ENCODE data around the gene SCN8A. TPM values are rescaled to one million over a fixed set of nuclear protein-coding genes. Genes with fewer than 3 reads are reported as not detected.

The SCN8A gene
- total and polyA plus RNA-seq, 7 donors: under 0.01 to 2.1 (median 0.71) TPM

GRCh38 chr12:51836827-51837173, 245.8 kb downstream of the SCN8A start:
- intact Hi-C loops (cut with DNase I): no loop called here
- no peak for TF ChIP-seq CTCF (IDR thresholded peaks at IDR 0.05)
- Histone ChIP-seq H3K27ac (no peak overlapping the region), H3K4me1 (no peaks in the 10 kb centered on the region), H3K36me3 (no peaks in the 10 kb centered on the region), H3K4me3 (no peak overlapping the region), H3K27me3 (peaks cover 0 to 29% (median 15%) of the 10 kb centered on the region in 3 donors), H3K9me3 (no peaks in the 10 kb centered on the region)
- WGBS, 2 donors: 81 to 83% methylated on average over 6 of the region's 6 CpGs
- DNase-seq: no peak

GRCh38 chr12:51837286-51837685, 246.3 kb downstream of the SCN8A start:
- Histone ChIP-seq H3K4me1 (no peaks in the 10 kb centered on the region), H3K4me3 (no peak overlapping the region), H3K27me3 (peaks cover 0 to 34% (median 18%) of the 10 kb centered on the region in 3 donors), H3K27ac (no peak overlapping the region), H3K36me3 (no peaks in the 10 kb centered on the region), H3K9me3 (no peaks in the 10 kb centered on the region)
- intact Hi-C loops (cut with DNase I): no loop called here
- 79 to 83% methylated on average over 7 of the region's 7 CpGs for WGBS, 2 donors
- DNase-seq: no peak
- TF ChIP-seq EP300 (IDR thresholded peaks at IDR 0.05) (no peak), POLR2AphosphoS5 (IDR thresholded peaks at IDR 0.05) (no peak), POLR2A (IDR thresholded peaks at IDR 0.05) (no peak), CTCF (IDR thresholded peaks at IDR 0.05) (no peak)

DNA sequence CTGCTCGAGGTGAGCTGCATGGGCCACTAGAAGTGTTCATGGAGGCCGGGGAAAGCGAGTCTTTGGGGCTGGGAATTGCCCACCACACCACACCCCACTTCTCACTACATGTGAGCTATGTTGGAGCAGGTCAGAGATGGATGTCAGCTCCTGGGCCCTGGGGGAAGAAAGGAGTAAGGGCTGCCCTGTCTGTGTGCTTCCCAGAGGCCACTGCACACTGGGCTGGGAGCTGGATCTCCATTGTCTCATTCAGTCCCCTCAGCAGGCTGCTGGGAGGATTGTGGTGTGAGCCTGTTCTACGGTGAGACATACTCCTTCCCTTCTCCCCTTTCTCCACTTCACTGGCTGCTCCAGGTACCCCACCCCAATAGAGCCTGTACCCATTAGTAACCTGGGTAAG, 247.0 kb downstream of the SCN8A start:
- no peak for DNase-seq
- no peak overlapping the region for H3K27ac ChIP-seq
- no peaks in the 10 kb centered on the region for H3K9me3 ChIP-seq
- TF ChIP-seq POLR2AphosphoS5 (IDR thresholded peaks at IDR 0.05) (no peak), POLR2A (IDR thresholded peaks at IDR 0.05) (no peak), EP300 (IDR thresholded peaks at IDR 0.05) (no peak), CTCF (IDR thresholded peaks at IDR 0.05) (no peak)
- peaks cover 0 to 41% (median 24%) of the 10 kb centered on the region in 3 donors for H3K27me3 ChIP-seq
- H3K36me3 ChIP-seq: no peaks in the 10 kb centered on the region
- WGBS, 2 donors: 73 to 84% methylated on average over 4 of the region's 4 CpGs
- H3K4me1 ChIP-seq: no peaks in the 10 kb centered on the region
- intact Hi-C loops (cut with DNase I): no loop called here
- H3K4me3 ChIP-seq: no peak overlapping the region

DNA sequence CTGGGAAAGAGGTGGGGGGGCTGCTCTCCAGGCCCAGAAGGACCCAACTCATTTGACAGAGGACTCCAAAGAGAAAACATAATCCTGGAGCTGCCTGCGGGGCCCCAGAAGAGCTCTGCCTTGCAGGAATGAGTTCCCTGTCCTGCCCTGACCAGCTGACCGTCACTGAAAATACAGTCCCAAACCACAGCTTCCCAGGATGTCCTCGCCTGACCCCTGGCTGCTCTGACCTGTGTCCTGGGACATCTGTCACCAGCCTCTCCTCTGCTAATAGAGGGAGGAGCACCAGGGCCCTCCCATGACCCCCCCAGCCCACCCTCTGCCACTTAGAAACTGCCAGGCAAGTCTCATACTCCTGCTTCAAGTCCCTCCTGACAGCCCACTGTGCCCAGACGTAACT, 247.7 kb downstream of the SCN8A start:
- H3K4me3 ChIP-seq: no peak overlapping the region
- no peaks in the 10 kb centered on the region for H3K4me1 ChIP-seq
- no peak for TF ChIP-seq POLR2AphosphoS5 (IDR thresholded peaks at IDR 0.05)
- TF ChIP-seq POLR2A (IDR thresholded peaks at IDR 0.05): no peak
- no peak for TF ChIP-seq EP300 (IDR thresholded peaks at IDR 0.05)
- no peak for TF ChIP-seq CTCF (IDR thresholded peaks at IDR 0.05)
- intact Hi-C loops (cut with DNase I): no loop called here
- 53 to 75% methylated on average over 4 of the region's 4 CpGs for WGBS, 2 donors
- DNase-seq: no peak
- H3K9me3 ChIP-seq: no peaks in the 10 kb centered on the region
- H3K27ac ChIP-seq: no peak overlapping the region
- H3K27me3 ChIP-seq: peaks cover 0 to 48% (median 26%) of the 10 kb centered on the region in 3 donors
- H3K36me3 ChIP-seq: no peaks in the 10 kb centered on the region

GRCh38 chr12:51839310-51839947, 248.4 kb downstream of the SCN8A start:
- intact Hi-C loops (cut with DNase I): no loop called here
- 72 to 81% methylated on average over 5 of the region's 5 CpGs for WGBS, 2 donors
- H3K36me3 ChIP-seq: no peaks in the 10 kb centered on the region

More at GRCh38 chr12:51839310-51839947, 248.4 kb downstream of the SCN8A start:
- Histone ChIP-seq H3K4me1 (no peaks in the 10 kb centered on the region), H3K4me3 (no peak overlapping the region), H3K27me3 (peaks cover 0 to 53% (median 32%) of the 10 kb centered on the region in 3 donors), H3K9me3 (no peaks in the 10 kb centered on the region), H3K27ac (no peak overlapping the region)
- no peak for TF ChIP-seq POLR2A (IDR thresholded peaks at IDR 0.05)
- no peak for TF ChIP-seq EP300 (IDR thresholded peaks at IDR 0.05)
- no peak for TF ChIP-seq POLR2AphosphoS5 (IDR thresholded peaks at IDR 0.05)
- no peak for TF ChIP-seq CTCF (IDR thresholded peaks at IDR 0.05)
- DNase-seq: no peak
